Esophagus squamous epithelium (tissue), 5 donors: ENCODE results near the gene SIAH2. TPM values are rescaled to one million over a fixed set of nuclear protein-coding genes. Genes with fewer than 3 reads are reported as not detected.
A peak's percentile ranks its signal among the peaks of the same experiment; 100 is the strongest.

Source experiments
- DNase-seq: peaks from one replicate; lab custom pipeline; 2025; lab: John Stamatoyannopoulos, UW
- H3K27ac ChIP-seq, 4 donors: fragments of 200-600 bp; sonication (generic); one replicate each; pipeline ENCODE4 v1.5.1; 2016 to 2019; ENCODE audit warnings: mild to moderate bottlenecking in 1 of 4
- H3K27me3 ChIP-seq, 4 donors: fragments of 200-600 bp; sonication (generic); 1 replicate in 3 of 4; 2 replicates in 1 of 4; pipeline versions ENCODE4 v1.5.1 to v1.6.0; 2017 to 2021; ENCODE audit warnings: antibody characterized with exemption in 1 of 4
- H3K36me3 ChIP-seq, 3 donors: fragments of 200-600 bp; sonication (generic); one replicate each; pipeline ENCODE4 v1.5.1; 2016 to 2019
- H3K4me1 ChIP-seq, 3 donors: fragments of 200-600 bp; sonication (generic); one replicate each; pipeline ENCODE4 v1.5.1; 2017 to 2019
- H3K4me3 ChIP-seq, 4 donors: fragments of 200-600 bp; sonication (generic); 1 replicate in 3 of 4; 2 replicates in 1 of 4; pipeline ENCODE4 v1.5.1; 2016 to 2019; ENCODE audit warnings: mild to moderate bottlenecking in 2 of 4, moderate library complexity in 1 of 4
- H3K9me3 ChIP-seq, 3 donors: fragments of 200-600 bp; sonication (generic); one replicate each; pipeline ENCODE4 v1.5.1; 2016 to 2019
- CTCF ChIP-seq, 6 experiments: fragments of 450-650 bp in 4 of 6; fragments of 200-600 bp in 2 of 6; sonication (generic) in 2 of 6; IDR thresholded peaks; one replicate each; pipeline ENCODE4 v1.5.1; 2016 to 2019; ENCODE audit warnings: antibody characterized with exemption in 6 of 6, mild to moderate bottlenecking in 4 of 6, moderate library complexity in 4 of 6
- POLR2A ChIP-seq, 4 donors: fragments of 450-650 bp; IDR thresholded peaks; one replicate each; pipeline ENCODE4 v1.6.1; 2017; ENCODE audit warnings: antibody characterized with exemption in 4 of 4, mild to moderate bottlenecking in 4 of 4, moderate library complexity in 3 of 4
- WGBS, 2 donors: methylation state at CpG; one replicate each; pipeline ENCODE4 v1.1.5; 2018; 5-methylcytosine and 5-hydroxymethylcytosine counted together
- intact Hi-C: fragments of 100-400 bp; cut with DNase I; formaldehyde crosslinking; loops from one replicate; pipeline ENCODE4 v1.15.0; 2022
- total RNA-seq, 4 donors: library from RNA; depleted of rRNA; stranded (reverse); fragments of >200 nt; gene quantifications; one replicate each; pipeline ENCODE4 v1.1.0, GENCODE V29; 2016
- donor health status: DM: yes; HTN: yes; CAD: no.

SIAH2 gene
- total RNA-seq, 4 donors from 2014 or later: 39.4 to 74.8 (median 51.8) TPM

GRCh38 chr3:150739877-150740645 lies 22.9 kb downstream of the SIAH2 start:
- TF ChIP-seq CTCF (IDR thresholded peaks at IDR 0.05) (no peak), POLR2A (IDR thresholded peaks at IDR 0.05) (no peak)
- Histone ChIP-seq H3K36me3 (peaks cover 0 to 21% (median 8%) of the 10 kb centered on the region in 3 donors), H3K27me3 (no peaks in the 10 kb centered on the region), H3K27ac (peak overlapping the region in 3 of 4 donors; percentile 5 to 15 (median 9)), H3K9me3 (no peaks in the 10 kb centered on the region), H3K4me3 (no peak overlapping the region), H3K4me1 (peaks cover 30 to 94% (median 32%) of the 10 kb centered on the region in 3 donors)
- no peak for DNase-seq
- 74 to 76% methylated on average over 6 to 8 of the region's 8 CpGs for WGBS, 2 donors
- intact Hi-C loops: no loop called here

- H3K27me3 ChIP-seq: no peaks in the 10 kb centered on the region
- intact Hi-C loops: no loop called here
- no peak for TF ChIP-seq CTCF (IDR thresholded peaks at IDR 0.05)
- TF ChIP-seq POLR2A (IDR thresholded peaks at IDR 0.05): no peak
- no peak for DNase-seq
- peaks cover 0 to 21% (median 8%) of the 10 kb centered on the region in 3 donors for H3K36me3 ChIP-seq
- peaks cover 26 to 94% (median 27%) of the 10 kb centered on the region in 3 donors for H3K4me1 ChIP-seq
- H3K9me3 ChIP-seq: no peaks in the 10 kb centered on the region
- peak overlapping the region in 2 of 4 donors; percentile 76 for H3K27ac ChIP-seq
- H3K4me3 ChIP-seq: no peak overlapping the region
- 53 to 58% methylated on average over 7 of the region's 7 CpGs for WGBS, 2 donors
Measured at GRCh38 chr3:150739200-150739863, 23.6 kb downstream of the SIAH2 start.

GRCh38 chr3:150738688-150739087 lies 24.3 kb downstream of the SIAH2 start:
- Histone ChIP-seq H3K27ac (peak overlapping the region; percentile 29 to 76 (median 64)), H3K9me3 (no peaks in the 10 kb centered on the region), H3K4me1 (peaks cover 21 to 94% (median 27%) of the 10 kb centered on the region in 3 donors), H3K4me3 (no peak overlapping the region), H3K36me3 (peaks cover 0 to 21% (median 8%) of the 10 kb centered on the region in 3 donors), H3K27me3 (no peaks in the 10 kb centered on the region)
- DNase-seq: no peak
- 17 to 27% methylated on average over 4 of the region's 4 CpGs for WGBS, 2 donors
- intact Hi-C loops: no loop called here
- TF ChIP-seq POLR2A (IDR thresholded peaks at IDR 0.05) (no peak), CTCF (IDR thresholded peaks at IDR 0.05) (no peak)

- peaks cover 0 to 21% (median 8%) of the 10 kb centered on the region in 3 donors for H3K36me3 ChIP-seq
- H3K27me3 ChIP-seq: no peaks in the 10 kb centered on the region
- 52 to 58% methylated on average over 2 of the region's 2 CpGs for WGBS, 2 donors
- H3K9me3 ChIP-seq: no peaks in the 10 kb centered on the region
- DNase-seq: no peak
- peaks cover 16 to 94% (median 22%) of the 10 kb centered on the region in 3 donors for H3K4me1 ChIP-seq
- H3K27ac ChIP-seq: peak overlapping the region; percentile 29 to 76 (median 64)
- H3K4me3 ChIP-seq: no peak overlapping the region
- TF ChIP-seq CTCF (IDR thresholded peaks at IDR 0.05): no peak
- TF ChIP-seq POLR2A (IDR thresholded peaks at IDR 0.05): no peak
- intact Hi-C loops: no loop called here
Measured at GRCh38 chr3:150737874-150738679, 24.9 kb downstream of the SIAH2 start.
